Retina (tissue), 1 donor: ENCODE data around the gene ZNF10.
A peak's percentile ranks its signal among the peaks of the same experiment; 100 is the strongest.

ENCODE experiments used
- DNase-seq: peaks from one replicate; pipeline ENCODE4 v3.0.0-alpha.2; 2016

ZNF10 gene

GRCh38 chr12:133130038-133130807, at the start of gene ZNF10, which contains the start of gene ZNF891:
Gene ZNF10, plus strand, starts transcription at chr12:133130627. Its CDS starts 13,866 bp downstream, at chr12:133144493.
Gene ZNF891, minus strand, starts transcription at chr12:133130274. Its CDS starts 8,356 bp downstream, at chr12:133121918.
- peak; percentile 98 for DNase-seq

- peak; percentile 18 for DNase-seq
Observed at GRCh38 chr12:133081159-133081780, 49.2 kb upstream of the ZNF10 start.

GRCh38 chr12:133083345-133083744, 47.1 kb upstream of the ZNF10 start:
- no peak for DNase-seq

GRCh38 chr12:133105620-133106019, 24.8 kb upstream of the ZNF10 start:
- DNase-seq, result no peak

GRCh38 chr12:133106253-133106652, 24.2 kb upstream of the ZNF10 start:
- peak; percentile 26 for DNase-seq

GRCh38 chr12:133107121-133107520, 23.3 kb upstream of the ZNF10 start:
- DNase-seq, result no peak

GRCh38 chr12:133108150-133108549, 22.3 kb upstream of the ZNF10 start:
- no peak for DNase-seq

- DNase-seq, result no peak
Observed at GRCh38 chr12:133120385-133121191, 9.8 kb upstream of the ZNF10 start.

- DNase-seq, result no peak
Observed at GRCh38 chr12:133124674-133125073, 5.8 kb upstream of the ZNF10 start.

GRCh38 chr12:133129368-133130037, 924 bp upstream of the ZNF10 start:
- DNase-seq, result no peak

- no peak for DNase-seq
Observed at GRCh38 chr12:133130808-133131128, 341 bp downstream of the ZNF10 start.

- no peak for DNase-seq
Observed at GRCh38 chr12:133135747-133136146, 5.3 kb downstream of the ZNF10 start.

GRCh38 chr12:133145981-133146380, 15.6 kb downstream of the ZNF10 start:
- DNase-seq, result no peak

GRCh38 chr12:133156125-133156690, 25.8 kb downstream of the ZNF10 start:
- no peak for DNase-seq

GRCh38 chr12:133165776-133166175, 35.3 kb downstream of the ZNF10 start:
- no peak for DNase-seq

- no peak for DNase-seq
Observed at GRCh38 chr12:133172491-133172890, 42.1 kb downstream of the ZNF10 start.

- DNase-seq, result no peak
Observed at GRCh38 chr12:133174901-133175300, 44.5 kb downstream of the ZNF10 start.

- DNase-seq, result no peak
Observed at GRCh38 chr12:133180669-133181068, 50.2 kb downstream of the ZNF10 start.

GRCh38 chr12:133181238-133181959, 51.0 kb downstream of the ZNF10 start, which contains the start of gene ZNF268:
Gene ZNF268, plus strand, starts transcription at chr12:133181495. Its CDS starts 503 bp downstream, at chr12:133181998.
- peak; percentile 98 for DNase-seq

- DNase-seq, result no peak
Observed at GRCh38 chr12:133190176-133190575, 59.7 kb downstream of the ZNF10 start.

- DNase-seq, result no peak
Observed at GRCh38 chr12:133192847-133193246, 62.4 kb downstream of the ZNF10 start.

GRCh38 chr12:133201888-133202287, 71.5 kb downstream of the ZNF10 start:
- DNase-seq, result no peak
